Adrenal gland (tissue), 12 donors: Measurements from ENCODE around the gene MROH2B. TPM values are rescaled to one million over a fixed set of nuclear protein-coding genes. Genes with fewer than 3 reads are reported as not detected.

ENCODE experiments used
- DNase-seq, 7 donors: peaks; one replicate each; pipeline ENCODE4 v3.0.0-alpha.2; 2019 to 2020
- H3K27ac ChIP-seq, 5 donors: fragments of 200-600 bp; sonication (generic) in 4 of 5; 1 replicate in 3 of 5; 2 replicates in 2 of 5; pipeline versions ENCODE4 v1.5.1 to v1.8.0; 2016 to 2020; ENCODE audit warnings: mild to moderate bottlenecking in 1 of 5
- H3K27me3 ChIP-seq: fragments of 200-600 bp; 2 replicates; pipeline ENCODE4 v1.8.0; 2021
- H3K36me3 ChIP-seq, 2 donors: fragments of 200-600 bp; replicated peaks in 1 of 2; 1 replicate in 1 of 2; 2 replicates in 1 of 2; pipeline versions ENCODE4 v1.5.1 to v1.8.0; 2018 to 2022
- H3K4me1 ChIP-seq, 2 donors: fragments of 200-600 bp; replicated peaks in 1 of 2; 1 replicate in 1 of 2; 2 replicates in 1 of 2; pipeline versions ENCODE4 v1.5.1 to v1.8.0; 2018 to 2021
- H3K4me3 ChIP-seq, 4 donors: fragments of 200-600 bp; sonication (generic) in 3 of 4; one replicate each; pipeline ENCODE4 v1.5.1; 2016 to 2018
- H3K9me3 ChIP-seq, 3 donors: fragments of 200-600 bp; sonication (generic) in 1 of 3; replicated peaks in 1 of 3; 1 replicate in 2 of 3; 2 replicates in 1 of 3; pipeline versions ENCODE4 v1.5.1 to v1.8.0; 2016 to 2021
- CTCF ChIP-seq, 6 experiments: fragments of 450-650 bp in 4 of 6; fragments of 200-600 bp in 2 of 6; sonication (generic) in 1 of 6; IDR thresholded peaks; 1 replicate in 5 of 6; 2 replicates in 1 of 6; pipeline versions ENCODE4 v1.5.1 to v1.8.0; 2016 to 2021; ENCODE audit warnings: antibody characterized with exemption in 6 of 6, mild to moderate bottlenecking in 2 of 6, moderate library complexity in 1 of 6
- POLR2A ChIP-seq, 2 donors: fragments of 450-650 bp; IDR thresholded peaks; one replicate each; pipeline ENCODE4 v1.6.1; 2017; ENCODE audit warnings: antibody characterized with exemption in 2 of 2, mild to moderate bottlenecking in 2 of 2, moderate library complexity in 1 of 2
- WGBS, 4 donors: extraction: QIAGEN DNeasy Blood & Tissue Kit in 2 of 4; methylation state at CpG; one replicate each; pipeline versions ENCODE4 v1.1.5 to v1.1.7; 2013 to 2017; 5-methylcytosine and 5-hydroxymethylcytosine counted together
- intact Hi-C, 2 donors: fragments of 100-400 bp; cut with DNase I; formaldehyde crosslinking; loops; one replicate each; pipeline versions ENCODE4 v1.14.1 to v1.15.0; 2022 to 2023
- polyA plus RNA-seq, 3 donors: library from polyadenylated mRNA; stranded (reverse); fragments of 200-250 nt in 2 of 3; fragments of 350-450 nt in 1 of 3; fragmentation: Illumina TruSeq in 1 of 3; extraction: RNeasy Lipid Tissue Mini Kit (QIAGEN cat#74804) in 1 of 3; gene quantifications; one replicate each; pipeline ENCODE4 v1.2.3, GENCODE V29; 2013 to 2014
- total RNA-seq, 9 donors: library from RNA; depleted of rRNA in 4 of 9; stranded (reverse); fragments of >200 nt in 4 of 9; fragments of 120-200 nt in 1 of 9; fragmentation: NEBNext Ultra II Directional in 1 of 9; extraction: Animal tissue kit (Norgen Biotek cat#: 25700) in 1 of 9; gene quantifications; one replicate each; pipeline versions ENCODE4 v1.1.0 to v1.2.4, GENCODE V29; 2013 to 2023
- donor health status: healthy with polysubstance abuse.
- donor health status: Bipolar disorder and iron deficiency.
- donor health status: DM: yes; HTN: yes; CAD: no.
- donor health status: DM: no; HTN: no; CAD: no.
- donor health status: DM: no; HTN: no; CAD: no.
- donor health status: DM: yes; HTN: yes; CAD: no.

Gene MROH2B
- total and polyA plus RNA-seq, 12 donors: 0.03 to 0.17 (median 0.06) TPM; not detected in 9

DNA sequence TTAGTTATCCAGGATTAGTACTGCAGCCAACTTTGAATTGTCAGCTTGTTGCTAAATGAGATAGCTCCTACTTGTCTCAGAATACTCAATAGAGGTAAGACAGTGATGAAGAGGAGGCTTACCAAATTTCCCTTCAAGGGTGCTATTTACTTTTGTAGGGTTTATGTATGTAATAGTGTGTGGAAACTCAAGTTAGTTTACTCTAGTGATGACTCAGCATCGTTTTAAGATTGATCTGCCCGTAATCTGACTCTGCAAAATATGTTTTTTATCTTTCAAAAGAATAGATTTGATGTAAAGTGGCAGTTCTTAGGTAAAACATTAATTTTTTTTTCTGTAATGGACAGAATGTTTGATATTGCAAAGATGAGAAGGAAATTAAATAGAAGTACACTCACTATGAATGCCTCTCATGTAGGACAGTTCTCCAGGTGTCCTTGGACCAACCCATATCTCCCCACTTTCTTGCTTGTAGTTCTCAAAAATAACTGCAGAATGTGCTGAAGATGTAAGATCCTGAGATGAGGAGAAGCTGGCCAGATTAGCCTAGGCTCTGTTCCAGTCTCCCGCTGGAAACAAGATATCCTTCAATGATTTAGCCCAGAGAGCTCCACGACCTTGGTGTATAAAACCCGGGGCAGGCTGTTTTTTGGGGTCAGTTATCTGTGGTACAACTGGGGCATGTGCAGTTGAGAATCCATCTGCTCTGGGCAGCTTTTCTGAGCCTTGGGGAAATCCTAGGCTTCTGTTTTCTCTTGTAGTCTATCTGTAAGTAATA is 24.4 kb upstream of the MROH2B start:
- intact Hi-C loops: no loop called here
- no peak for TF ChIP-seq CTCF (IDR thresholded peaks at IDR 0.05)
- TF ChIP-seq POLR2A (IDR thresholded peaks at IDR 0.05): no peak
- 55 to 70% (median 57%) methylated on average over 5 of the region's 5 CpGs for WGBS, 4 donors
- H3K9me3 ChIP-seq: no peaks in the 10 kb centered on the region
- H3K36me3 ChIP-seq: no peaks in the 10 kb centered on the region
- no peaks in the 10 kb centered on the region for H3K27me3 ChIP-seq
- peak in 1 of 7 donors; percentile 2 for DNase-seq
- no peaks in the 10 kb centered on the region for H3K4me1 ChIP-seq
- H3K4me3 ChIP-seq: no peak overlapping the region
- no peak overlapping the region for H3K27ac ChIP-seq

DNA sequence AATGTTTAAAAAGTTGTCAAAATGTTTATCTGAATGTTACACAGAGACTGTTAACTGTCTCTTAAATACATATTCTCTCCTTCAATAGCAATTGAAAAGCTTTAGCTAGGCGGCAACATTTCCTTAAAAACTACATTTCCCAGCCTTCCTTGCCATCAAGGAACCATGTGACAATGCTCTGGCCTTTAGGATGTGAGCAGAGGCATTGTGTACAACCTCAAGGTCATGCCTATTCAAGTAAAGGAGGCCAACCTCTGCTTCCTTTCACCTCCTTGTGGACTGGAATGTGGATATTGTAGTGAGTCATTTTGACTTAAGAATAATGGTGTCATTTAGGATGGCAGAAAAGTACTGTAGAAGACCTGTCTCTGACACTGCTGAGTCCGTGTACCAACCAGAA is 23.7 kb upstream of the MROH2B start:
- H3K4me1 ChIP-seq: no peaks in the 10 kb centered on the region
- no peak overlapping the region for H3K4me3 ChIP-seq
- no peak overlapping the region for H3K27ac ChIP-seq
- 84 to 89% (median 86%) methylated on average over 2 of the region's 2 CpGs for WGBS, 4 donors
- TF ChIP-seq CTCF (IDR thresholded peaks at IDR 0.05): no peak
- no peak for TF ChIP-seq POLR2A (IDR thresholded peaks at IDR 0.05)
- no peaks in the 10 kb centered on the region for H3K27me3 ChIP-seq
- peak in 1 of 7 donors; percentile 20 for DNase-seq
- no peaks in the 10 kb centered on the region for H3K36me3 ChIP-seq
- intact Hi-C loops: no loop called here
- no peaks in the 10 kb centered on the region for H3K9me3 ChIP-seq

DNA sequence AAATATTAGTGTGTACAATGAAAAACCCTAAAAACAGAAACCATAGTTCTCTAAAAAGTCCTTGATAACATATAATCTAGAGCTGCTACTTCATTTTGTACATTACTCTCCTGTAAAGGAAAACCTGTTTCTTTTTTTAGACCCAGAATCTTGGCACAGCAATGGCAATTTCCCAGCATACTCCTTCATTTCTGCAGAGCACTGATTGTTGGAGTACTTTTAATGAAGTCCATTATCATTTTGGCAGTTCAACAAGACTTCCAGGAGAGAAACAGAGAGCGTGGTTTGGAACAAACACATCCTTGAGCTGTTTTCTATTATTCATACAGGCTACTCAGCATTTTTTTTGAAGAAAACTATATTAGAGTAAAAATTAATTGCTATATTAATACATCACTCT is 22.7 kb upstream of the MROH2B start:
- intact Hi-C loops: no loop called here
- WGBS, 4 donors: 65 to 75% (median 70%) methylated on average over 1 of the region's 1 CpG
- no peaks in the 10 kb centered on the region for H3K27me3 ChIP-seq

GRCh38 chr5:41087461-41087860 is 16.3 kb upstream of the MROH2B start:
- no peak overlapping the region for H3K4me3 ChIP-seq
- H3K27ac ChIP-seq: no peak overlapping the region
- H3K9me3 ChIP-seq: no peaks in the 10 kb centered on the region
- intact Hi-C loops: no loop called here
- no peaks in the 10 kb centered on the region for H3K4me1 ChIP-seq
- no peaks in the 10 kb centered on the region for H3K27me3 ChIP-seq
- TF ChIP-seq CTCF (IDR thresholded peaks at IDR 0.05) (no peak), POLR2A (IDR thresholded peaks at IDR 0.05) (no peak)
- no peaks in the 10 kb centered on the region for H3K36me3 ChIP-seq
- no peak for DNase-seq
- 64 to 83% (median 75%) methylated on average over 2 of the region's 2 CpGs for WGBS, 4 donors

More for the DNA sequence above, 22.7 kb upstream of the MROH2B start:
- Histone ChIP-seq H3K27ac (no peak overlapping the region), H3K4me3 (no peak overlapping the region), H3K36me3 (no peaks in the 10 kb centered on the region), H3K9me3 (no peaks in the 10 kb centered on the region), H3K4me1 (no peaks in the 10 kb centered on the region)
- TF ChIP-seq CTCF (IDR thresholded peaks at IDR 0.05) (no peak), POLR2A (IDR thresholded peaks at IDR 0.05) (no peak)
- no peak for DNase-seq
